ENCODE data around the gene DCAF6.
A peak's percentile ranks its signal among the peaks of the same experiment; 100 is the strongest.
"Not testable (repeated sequence)": the region's sequence is repeated elsewhere in the genome, so short reads cannot be mapped to it uniquely, and the experiment has no call there.

Gene DCAF6

GRCh38 chr1:168053681-168054080, 117.2 kb downstream of the DCAF6 start:
- no peak overlapping the region for H2AFZ ChIP-seq (ENCODE audit: low read length)
- no peaks in the 10 kb centered on the region for H3K9me3 ChIP-seq (ENCODE audit: low read length)
- H3K27me3 ChIP-seq (ENCODE audit: insufficient read depth, low read length), result no peaks in the 10 kb centered on the region
- no peaks in the 10 kb centered on the region for H3F3A ChIP-seq (ENCODE audit: insufficient read depth, low read length)
- H3K4me1 ChIP-seq (ENCODE audit: insufficient read depth, low read length, severe bottlenecking), result peaks cover 11% of the 10 kb centered on the region
- no peak overlapping the region for H3K9ac ChIP-seq (ENCODE audit: low read length)
- no peaks in the 10 kb centered on the region for H3K79me2 ChIP-seq (ENCODE audit: insufficient read depth, low read length)
- no peak overlapping the region for H3K4me3 ChIP-seq (ENCODE audit: low read depth, low read length, poor library complexity, severe bottlenecking)
- H3K9me2 ChIP-seq (ENCODE audit: low read depth, low read length), result no peaks in the 10 kb centered on the region
- peaks cover 22% of the 10 kb centered on the region for H3K36me3 ChIP-seq (ENCODE audit: insufficient read depth, low read length)
- no peak overlapping the region for H3K4me2 ChIP-seq (ENCODE audit: low read length)
- TF ChIP-seq EZH2 (IDR thresholded peaks at IDR 0.05; ENCODE audit: borderline replicate concordance, low read length), result no peak
- no peak for TF ChIP-seq CTCF (IDR thresholded peaks at IDR 0.05; ENCODE audit: low read length)
- peak overlapping the region; percentile 14 for H3K27ac ChIP-seq (ENCODE audit: low read depth, low read length, poor library complexity, severe bottlenecking)
- no peaks in the 10 kb centered on the region for H4K20me1 ChIP-seq (ENCODE audit: insufficient read depth, low read length)

DNA sequence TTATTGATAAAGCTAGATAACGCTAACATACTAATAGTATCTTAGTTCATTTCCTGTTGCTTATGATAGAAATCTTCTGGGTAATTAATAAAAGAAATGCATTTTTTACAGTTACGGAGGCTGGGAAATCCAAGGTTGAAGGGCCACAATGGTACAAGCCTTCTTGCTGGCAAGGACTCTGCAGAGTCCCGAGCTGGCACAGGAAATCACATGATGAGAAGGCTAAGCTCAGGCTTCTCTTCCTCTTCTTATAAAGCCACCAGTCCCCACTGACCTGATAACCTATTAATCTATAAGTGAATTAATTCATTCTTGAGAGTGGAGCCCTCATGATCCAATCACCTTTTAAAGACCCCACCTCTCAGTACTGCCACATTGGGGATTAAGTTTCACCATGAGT, 117.6 kb downstream of the DCAF6 start:
- no peaks in the 10 kb centered on the region for H3F3A ChIP-seq (ENCODE audit: insufficient read depth, low read length)
- peaks cover 11% of the 10 kb centered on the region for H3K4me1 ChIP-seq (ENCODE audit: insufficient read depth, low read length, severe bottlenecking)
- H3K79me2 ChIP-seq (ENCODE audit: insufficient read depth, low read length), result no peaks in the 10 kb centered on the region
- H3K9me3 ChIP-seq (ENCODE audit: low read length), result no peaks in the 10 kb centered on the region
- H4K20me1 ChIP-seq (ENCODE audit: insufficient read depth, low read length), result no peaks in the 10 kb centered on the region
- H3K36me3 ChIP-seq (ENCODE audit: insufficient read depth, low read length), result peaks cover 22% of the 10 kb centered on the region
- H3K4me3 ChIP-seq (ENCODE audit: low read depth, low read length, poor library complexity, severe bottlenecking), result no peak overlapping the region
- H2AFZ ChIP-seq (ENCODE audit: low read length), result no peak overlapping the region
- H3K27me3 ChIP-seq (ENCODE audit: insufficient read depth, low read length), result no peaks in the 10 kb centered on the region
- H3K27ac ChIP-seq (ENCODE audit: low read depth, low read length, poor library complexity, severe bottlenecking), result peak overlapping the region; percentile 14
- H3K4me2 ChIP-seq (ENCODE audit: low read length), result no peak overlapping the region
- H3K9me2 ChIP-seq (ENCODE audit: low read depth, low read length), result no peaks in the 10 kb centered on the region
- no peak overlapping the region for H3K9ac ChIP-seq (ENCODE audit: low read length)
- TF ChIP-seq EZH2 (IDR thresholded peaks at IDR 0.05; ENCODE audit: borderline replicate concordance, low read length) (no peak), CTCF (IDR thresholded peaks at IDR 0.05; ENCODE audit: low read length) (no peak)

- not testable (repeated sequence) for H3K4me2 ChIP-seq (ENCODE audit: low read length); H4K20me1 ChIP-seq (ENCODE audit: insufficient read depth, low read length); H3K9me2 ChIP-seq (ENCODE audit: low read depth, low read length); H3K27ac ChIP-seq (ENCODE audit: low read depth, low read length, poor library complexity, severe bottlenecking); H3K4me3 ChIP-seq (ENCODE audit: low read depth, low read length, poor library complexity, severe bottlenecking); H2AFZ ChIP-seq (ENCODE audit: low read length); H3K9me3 ChIP-seq (ENCODE audit: low read length); H3K79me2 ChIP-seq (ENCODE audit: insufficient read depth, low read length); H3F3A ChIP-seq (ENCODE audit: insufficient read depth, low read length); H3K27me3 ChIP-seq (ENCODE audit: insufficient read depth, low read length); H3K9ac ChIP-seq (ENCODE audit: low read length)
- H3K4me1 ChIP-seq (ENCODE audit: insufficient read depth, low read length, severe bottlenecking), result peaks cover 11% of the 10 kb centered on the region
- H3K36me3 ChIP-seq (ENCODE audit: insufficient read depth, low read length), result peaks cover 24% of the 10 kb centered on the region
Measured at GRCh38 chr1:168056152-168056551, 119.7 kb downstream of the DCAF6 start.

DNA sequence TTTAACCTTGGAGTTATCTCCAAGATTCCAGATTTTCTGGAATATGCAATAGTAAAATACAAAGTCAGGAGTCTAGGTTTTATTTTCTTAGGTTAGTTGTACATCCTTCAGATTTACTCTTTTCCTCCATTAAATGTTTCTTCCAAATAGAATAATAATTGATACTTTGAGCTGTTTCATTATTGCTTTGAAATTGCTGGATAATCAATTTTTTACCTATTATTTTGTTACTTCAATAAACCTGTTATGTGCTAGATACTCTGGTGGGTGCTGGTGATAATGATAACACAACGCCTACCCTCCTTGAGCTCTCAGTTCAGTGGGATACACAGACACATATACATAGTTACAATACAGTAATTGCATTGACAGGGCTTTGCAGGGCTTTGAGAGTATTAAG, 120.9 kb downstream of the DCAF6 start:
- Histone ChIP-seq H3K4me2 (ENCODE audit: low read length) (no peak overlapping the region), H2AFZ (ENCODE audit: low read length) (no peak overlapping the region), H3K4me1 (ENCODE audit: insufficient read depth, low read length, severe bottlenecking) (peaks cover 11% of the 10 kb centered on the region), H3K9ac (ENCODE audit: low read length) (no peak overlapping the region), H3K4me3 (ENCODE audit: low read depth, low read length, poor library complexity, severe bottlenecking) (no peak overlapping the region), H3F3A (ENCODE audit: insufficient read depth, low read length) (no peaks in the 10 kb centered on the region), H3K9me3 (ENCODE audit: low read length) (no peaks in the 10 kb centered on the region), H3K27me3 (ENCODE audit: insufficient read depth, low read length) (no peaks in the 10 kb centered on the region), H3K27ac (ENCODE audit: low read depth, low read length, poor library complexity, severe bottlenecking) (no peak overlapping the region), H3K9me2 (ENCODE audit: low read depth, low read length) (no peaks in the 10 kb centered on the region), H3K79me2 (ENCODE audit: insufficient read depth, low read length) (no peaks in the 10 kb centered on the region), H3K36me3 (ENCODE audit: insufficient read depth, low read length) (peaks cover 18% of the 10 kb centered on the region; the same call in 1 of the 2 replicates), H4K20me1 (ENCODE audit: insufficient read depth, low read length) (no peaks in the 10 kb centered on the region)
- TF ChIP-seq EZH2 (IDR thresholded peaks at IDR 0.05; ENCODE audit: borderline replicate concordance, low read length), result no peak
- no peak for TF ChIP-seq CTCF (IDR thresholded peaks at IDR 0.05; ENCODE audit: low read length)
